NCI-H2171 (cell line): ENCODE measurements around the gene RPS18.

Experiments used
- DNase-seq: peaks from one replicate; lab custom pipeline; 2025; lab: John Stamatoyannopoulos, UW

The RPS18 gene

GRCh38 chr6:33289784-33290315, 18.0 kb downstream of the RPS18 start:
- no peak for DNase-seq

DNA sequence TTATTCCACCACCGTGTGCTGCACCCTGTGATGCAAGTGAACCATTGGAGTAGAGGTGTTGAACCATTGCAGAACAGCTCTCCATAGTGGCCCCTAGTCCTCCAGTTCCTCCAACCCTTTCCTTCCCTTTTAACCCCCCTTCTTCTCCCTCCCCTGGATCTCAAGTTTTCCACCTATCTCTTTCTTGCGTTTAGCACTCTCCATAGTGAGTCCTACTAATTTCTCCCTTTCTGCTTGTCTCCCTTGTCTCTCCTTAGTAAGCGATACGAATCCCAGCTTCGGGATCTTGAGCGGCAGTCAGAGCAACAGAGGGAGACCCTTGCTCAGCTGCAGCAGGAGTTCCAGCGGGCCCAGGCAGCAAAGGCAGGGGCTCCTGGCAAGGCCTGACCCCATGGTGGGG, 18.6 kb downstream of the RPS18 start:
- no peak for DNase-seq

- no peak for DNase-seq
Measured at GRCh38 chr6:33292996-33293682, 21.3 kb downstream of the RPS18 start.

DNA sequence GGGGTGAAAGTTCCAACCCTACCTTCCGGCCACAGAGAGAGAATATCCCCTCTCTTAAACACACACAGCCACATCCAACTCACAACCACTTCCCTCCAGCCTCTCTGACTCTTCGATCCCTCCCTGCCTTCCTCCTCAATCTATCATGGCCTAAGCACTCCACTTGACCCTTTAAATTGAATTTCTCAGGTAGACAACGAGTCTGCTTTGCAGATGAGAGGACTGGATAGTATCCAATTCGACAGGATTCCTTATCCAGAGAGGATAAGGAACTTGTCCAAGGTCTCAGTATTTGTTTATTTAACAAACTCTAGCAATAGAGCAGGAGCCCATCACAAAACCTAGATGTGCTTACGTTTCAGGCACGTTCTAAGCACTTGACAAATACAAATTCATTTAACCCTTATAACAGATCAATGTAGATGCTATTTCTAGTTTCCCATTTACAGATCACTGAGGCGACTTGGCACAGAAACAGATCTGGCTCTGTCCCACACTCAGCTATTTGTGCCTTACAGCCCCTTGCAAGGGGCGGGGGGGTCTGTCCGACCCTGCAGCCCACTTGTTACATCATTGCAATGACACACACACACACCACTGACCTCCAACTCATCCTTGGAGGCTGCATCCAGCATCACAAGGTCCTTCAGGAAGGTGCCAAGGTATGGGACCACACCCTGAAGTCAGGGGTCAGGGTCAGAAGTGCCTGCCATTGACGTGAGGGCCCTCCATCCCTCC, 22.4 kb downstream of the RPS18 start:
- no peak for DNase-seq

DNA sequence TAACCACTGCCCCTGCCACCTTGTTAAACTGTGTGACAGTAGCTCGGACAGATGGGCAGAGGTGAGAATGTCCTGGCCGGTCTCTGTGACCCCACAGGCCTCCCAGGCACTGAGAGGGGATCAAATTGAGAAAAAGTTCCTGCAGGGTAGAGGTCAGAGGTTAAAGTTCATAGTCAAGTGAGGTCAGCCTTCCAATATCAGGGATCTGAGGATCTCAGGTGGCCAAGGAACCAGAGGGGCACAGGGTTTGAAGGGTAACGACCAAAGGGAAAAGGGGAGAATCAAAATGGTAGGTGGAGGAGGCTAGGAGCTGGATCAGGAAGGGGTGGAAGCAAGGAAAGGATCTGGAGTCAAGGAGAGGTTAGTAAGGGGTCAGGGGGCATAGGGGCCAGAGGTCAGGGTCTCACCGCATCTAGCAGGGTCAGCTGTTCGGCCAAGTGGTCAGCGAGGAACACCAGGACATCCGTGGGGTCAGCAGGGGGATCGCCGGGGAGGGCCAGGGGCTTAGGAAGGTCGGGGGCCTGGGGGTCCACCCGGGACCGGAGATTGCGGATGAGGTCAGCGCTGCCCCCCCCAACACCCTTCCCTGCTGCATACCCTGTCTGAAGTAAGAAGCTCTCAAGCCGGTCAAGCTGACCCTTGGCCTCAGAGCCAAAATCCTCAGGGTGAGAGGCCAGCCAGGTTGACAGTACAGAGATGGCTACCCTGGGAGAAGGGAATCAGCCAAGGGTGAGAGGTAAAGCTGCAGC, 23.9 kb downstream of the RPS18 start:
- no peak for DNase-seq

- DNase-seq = no peak
Measured at GRCh38 chr6:33296797-33297405, 25.0 kb downstream of the RPS18 start.

DNA sequence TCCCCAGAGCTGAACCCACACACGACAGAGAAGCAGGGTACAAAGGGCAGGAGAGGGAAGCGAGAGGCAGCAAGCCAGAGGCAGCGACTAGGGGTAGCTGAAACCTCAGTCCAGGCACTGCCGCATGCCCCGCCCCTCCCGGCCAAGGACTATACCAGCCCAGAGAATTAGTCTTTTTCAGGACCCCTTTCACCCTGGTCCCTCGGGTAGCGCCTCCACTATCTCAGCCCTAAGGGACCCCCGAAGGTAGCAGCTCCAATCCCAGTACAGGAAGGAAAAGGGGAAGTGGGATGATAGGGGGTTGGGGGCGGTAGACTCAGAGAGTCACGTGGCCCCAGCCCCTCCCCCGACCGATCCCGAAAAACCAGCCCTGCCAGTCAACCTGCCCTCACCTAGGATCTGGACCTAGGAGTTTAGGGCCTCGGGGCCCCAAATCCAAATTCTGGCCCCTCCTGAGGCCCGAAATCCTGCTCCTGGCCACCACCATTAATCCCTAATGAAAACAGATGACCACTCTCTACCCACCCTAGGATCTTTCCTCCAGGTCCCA, 25.6 kb downstream of the RPS18 start:
- no peak for DNase-seq

DNA sequence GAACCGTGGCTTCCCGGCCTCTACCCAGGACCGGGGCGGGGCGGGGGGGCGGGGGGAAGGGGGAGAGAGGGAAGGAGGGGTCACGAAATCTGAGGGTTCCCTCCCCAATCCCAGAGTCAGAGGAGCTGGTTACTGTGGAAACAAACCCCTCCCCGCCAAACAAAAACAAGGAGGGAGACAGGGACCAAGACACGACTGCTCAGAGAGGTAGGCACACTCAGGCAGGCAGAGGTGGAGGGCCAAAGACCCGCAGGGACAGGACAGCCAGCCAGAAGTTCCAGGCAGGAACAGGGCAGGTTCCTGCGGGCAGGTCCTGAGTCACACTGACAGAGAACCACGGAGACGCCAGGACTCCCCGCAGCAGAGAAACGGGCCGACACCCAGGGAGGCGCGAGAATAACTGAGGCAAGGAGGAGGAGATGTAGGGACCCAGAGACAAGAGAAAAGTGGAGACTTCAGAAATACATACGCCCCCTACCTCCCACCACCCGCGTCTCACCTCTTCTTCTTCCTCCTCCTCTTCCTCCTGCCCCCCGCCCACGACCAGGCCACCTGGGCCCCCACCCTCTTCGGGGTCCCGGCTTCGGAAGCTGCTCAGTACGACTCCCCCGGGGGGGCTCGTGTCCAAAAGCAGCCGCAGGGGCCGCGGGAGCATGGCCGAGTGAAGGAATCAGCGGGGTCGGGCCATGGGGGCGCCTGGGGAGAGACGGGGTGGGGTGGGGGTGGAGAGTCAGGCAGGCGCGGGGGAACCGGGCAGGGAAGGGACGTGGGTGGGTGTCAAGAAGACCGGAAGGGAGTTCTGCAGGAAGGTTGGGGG, 26.3 kb downstream of the RPS18 start:
- DNase-seq = no peak

GRCh38 chr6:33298773-33299236, 26.9 kb downstream of the RPS18 start, which contains the start of gene RGL2:
TSS of gene RGL2 (minus strand) at chr6:33298942. CDS start at chr6:33298610, 332 bp downstream.
- DNase-seq = peak; percentile 47

DNA sequence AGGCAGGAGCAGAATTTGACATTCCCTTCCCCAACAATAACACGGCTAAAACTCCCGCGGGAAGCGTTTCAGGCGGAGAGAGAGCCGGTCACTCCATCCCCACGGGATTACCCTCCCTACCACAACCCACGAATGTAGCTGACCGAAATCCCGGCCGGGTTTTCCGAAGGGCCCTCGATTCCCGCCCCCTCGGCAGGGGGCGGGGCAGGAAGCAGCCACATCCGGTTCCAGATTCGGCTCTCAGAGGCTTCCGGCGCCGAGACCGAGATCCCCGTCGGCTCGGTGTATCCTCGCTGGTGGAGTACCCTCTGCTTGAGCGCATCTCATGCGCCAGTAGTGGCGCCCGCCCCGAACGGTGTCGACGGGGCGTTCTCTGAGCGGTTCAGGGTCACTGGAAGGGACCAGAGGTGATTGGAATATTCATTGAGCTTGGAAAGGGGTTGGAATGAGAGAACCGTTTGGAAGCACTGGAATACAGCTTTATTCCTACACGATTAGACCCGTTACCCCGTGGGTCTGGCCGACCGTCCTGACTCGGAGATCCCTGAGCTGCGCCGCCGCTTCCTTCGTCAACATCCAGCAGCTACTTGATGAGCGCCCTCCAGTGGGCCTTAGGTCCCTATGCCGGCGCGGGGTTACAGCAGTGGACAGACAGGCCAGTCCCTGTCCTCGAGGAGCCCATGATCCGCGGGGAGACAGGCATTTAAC, 27.5 kb downstream of the RPS18 start:
- DNase-seq = peak; percentile 91

GRCh38 chr6:33301877-33302276, 30.0 kb downstream of the RPS18 start:
- DNase-seq = no peak

GRCh38 chr6:33304216-33304615, 32.3 kb downstream of the RPS18 start:
- DNase-seq = no peak

DNA sequence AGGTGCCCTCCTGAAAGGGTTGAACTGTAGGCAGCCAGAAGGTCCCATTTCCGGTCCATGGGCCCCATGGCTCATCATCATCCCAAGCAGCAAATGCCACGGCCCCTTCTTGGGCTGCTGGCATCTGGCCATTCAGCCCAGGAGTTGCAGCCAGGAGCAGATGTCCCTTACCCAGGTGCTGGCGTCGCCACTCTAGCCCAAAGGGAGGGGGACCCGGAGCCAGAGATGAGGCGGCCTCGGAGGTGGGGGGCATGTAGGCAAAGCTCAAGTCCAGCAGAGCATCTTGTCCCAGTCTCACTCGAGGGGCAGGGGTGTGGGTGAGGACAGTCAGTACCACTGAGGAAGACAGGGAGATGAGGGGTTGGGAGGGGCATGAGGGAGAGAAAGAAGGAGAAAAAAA, 33.2 kb downstream of the RPS18 start:
- no peak for DNase-seq

- DNase-seq = no peak
Measured at GRCh38 chr6:33306356-33306755, 34.5 kb downstream of the RPS18 start.

GRCh38 chr6:33312361-33313104, 40.7 kb downstream of the RPS18 start:
- peak; percentile 89 for DNase-seq

DNA sequence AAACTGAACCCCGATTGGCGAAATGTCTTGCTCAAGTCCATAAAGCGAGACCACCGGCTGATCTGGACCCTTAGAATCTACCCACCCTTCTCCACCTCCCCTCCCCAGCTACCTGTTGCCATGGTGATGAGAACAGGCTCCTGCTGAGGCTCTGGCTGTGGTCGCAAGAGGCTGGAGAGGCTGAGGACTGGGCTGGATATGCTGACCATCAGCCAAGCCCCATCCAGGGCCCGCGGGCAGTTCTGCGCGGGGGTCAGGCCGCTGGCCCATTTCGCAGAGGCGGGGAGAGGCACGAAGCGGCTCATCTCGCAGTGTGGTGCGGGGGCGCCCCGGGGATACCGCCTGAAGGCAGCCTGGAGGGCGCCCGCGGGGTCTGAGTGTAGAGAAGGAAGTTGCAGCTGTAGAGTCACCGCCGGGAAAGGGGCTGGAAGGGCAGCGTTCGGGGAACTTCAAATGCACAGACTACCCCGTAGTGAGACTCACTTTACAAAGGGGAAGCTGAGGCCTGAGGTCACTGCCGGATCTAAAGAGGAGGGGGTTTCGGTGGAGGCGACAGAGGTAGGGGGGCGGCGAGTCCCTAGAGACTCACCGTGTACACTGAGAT, 41.3 kb downstream of the RPS18 start:
- DNase-seq = no peak

- DNase-seq = no peak
Measured at GRCh38 chr6:33313709-33314514, 42.0 kb downstream of the RPS18 start, which contains the start of gene TAPBP. TSS of gene TAPBP (minus strand) at chr6:33314078. CDS start at chr6:33314041, 37 bp downstream.

DNA sequence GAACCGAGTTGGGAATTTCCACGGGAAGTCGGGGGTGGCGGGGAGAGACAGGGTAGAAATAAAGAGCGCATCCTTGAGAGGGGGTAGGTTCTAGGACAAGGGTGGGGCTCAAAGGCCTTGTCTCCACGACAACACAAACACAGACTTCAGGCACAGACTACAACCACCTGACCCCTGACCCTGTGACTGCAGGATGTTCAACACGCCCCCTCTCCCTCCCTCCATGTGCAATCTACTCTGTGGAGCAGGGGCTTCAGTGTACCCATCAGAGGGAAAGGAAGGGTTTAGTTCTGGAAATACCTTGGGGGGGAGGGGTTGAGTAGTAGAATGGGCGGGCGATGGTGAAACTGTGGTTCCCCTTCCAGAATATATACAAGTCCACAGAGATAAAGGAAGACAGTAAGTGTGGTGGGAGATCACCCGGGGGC, 42.7 kb downstream of the RPS18 start:
- no peak for DNase-seq
